ENCODE results near the gene HDAC9. TPM values are rescaled to one million over a fixed set of nuclear protein-coding genes. Genes with fewer than 3 reads are reported as not detected.

The HDAC9 gene
- polyA plus RNA-seq, 1 of the 3 experiments (the other 2 are of a cell fraction) = 11.6 TPM

- peaks cover 15% of the 10 kb centered on the region for H3F3A ChIP-seq (replicated peaks; ENCODE audit: insufficient read depth)
- H3K79me2 ChIP-seq (ENCODE audit: insufficient read depth) = peaks cover 47% of the 10 kb centered on the region
- POLR2A ChIA-PET = no interaction called here
- TF ChIP-seq RCOR1 (IDR thresholded peaks at IDR 0.05; ENCODE audit: low read length) (no peak), FOXJ3 (CRISPR knock-in tag; IDR thresholded peaks at IDR 0.05) (no peak), ELF1 (IDR thresholded peaks at IDR 0.05) (no peak), RAD21 (IDR thresholded peaks at IDR 0.05; ENCODE audit: low read length) (no peak), MXI1 (IDR thresholded peaks at IDR 0.05; ENCODE audit: low read depth, low read length) (no peak), POLR2AphosphoS5 (IDR thresholded peaks at IDR 0.05; ENCODE audit: low read depth, low read length) (no peak), CTCF (IDR thresholded peaks at IDR 0.05) (no peak), EZH2phosphoT487 (IDR thresholded peaks at IDR 0.05; ENCODE audit: borderline replicate concordance, low read depth) (no peak), TCF12 (IDR thresholded peaks at IDR 0.05) (no peak)
- H3K9me2 ChIP-seq = no peaks in the 10 kb centered on the region
- H3K4me1 ChIP-seq (ENCODE audit: control insufficient read depth in 1 of 2, insufficient read depth in 2 of 2, low read depth in 1 of 2, low read length in 1 of 2) = peaks cover 7 to 23% of the 10 kb centered on the region in 2 experiments
- H3K9me3 ChIP-seq = no peaks in the 10 kb centered on the region
- WGBS (ENCODE audit: low lambda C conversion rate) = 93% methylated on average over 3 of the region's 3 CpGs
- no peak overlapping the region for H3K27ac ChIP-seq (ENCODE audit: low read depth in 2 of 2, low read length in 1 of 2)
- CTCF ChIA-PET = interaction anchor here (1.0 to 1.3 kb wide), 3 partner anchors 10 to 194 kb away, joined by 4 read pairs; no protein-coding TSS in a partner anchor
- H3K4me2 ChIP-seq = no peak overlapping the region
- no peak overlapping the region for H2AFZ ChIP-seq (ENCODE audit: low read depth)
- H4K20me1 ChIP-seq (ENCODE audit: insufficient read depth) = no peaks in the 10 kb centered on the region
- no peak for DNase-seq
- H3K27me3 ChIP-seq (ENCODE audit: insufficient read depth) = no peaks in the 10 kb centered on the region
- no peak overlapping the region for H3K4me3 ChIP-seq (ENCODE audit: low read depth in 2 of 2, low read length in 1 of 2)
- peaks cover 25 to 60% of the 10 kb centered on the region in 2 experiments for H3K36me3 ChIP-seq (replicated peaks in 1 of 2; ENCODE audit: control insufficient read depth in 1 of 2, insufficient read depth in 2 of 2, low read length in 1 of 2)
- no peak overlapping the region for H3K9ac ChIP-seq
Measured at GRCh38 chr7:18546576-18546975, 51.0 kb downstream of the HDAC9 start.

GRCh38 chr7:18547509-18548187, 52.1 kb downstream of the HDAC9 start:
- POLR2A ChIA-PET = no interaction called here
- CTCF ChIA-PET = interaction anchor here (1.1 kb wide), 1 partner anchor 191 kb away, joined by 4 read pairs; no protein-coding TSS in a partner anchor
- WGBS (ENCODE audit: low lambda C conversion rate) = 96% methylated on average over 4 of the region's 4 CpGs
- no peak for TF ChIP-seq POLR2AphosphoS5 (IDR thresholded peaks at IDR 0.05; ENCODE audit: low read depth, low read length)
- TF ChIP-seq RXRA (IDR thresholded peaks at IDR 0.05; ENCODE audit: borderline replicate concordance, low read depth) = no peak
- no peak for TF ChIP-seq RCOR1 (IDR thresholded peaks at IDR 0.05; ENCODE audit: low read length)
- no peak for TF ChIP-seq MXI1 (IDR thresholded peaks at IDR 0.05; ENCODE audit: low read depth, low read length)
- TF ChIP-seq SMC3 (IDR thresholded peaks at IDR 0.05; ENCODE audit: low read depth, low read length) = no peak
- no peak for TF ChIP-seq YY1 (IDR thresholded peaks at IDR 0.05; ENCODE audit: low read depth)
- no peak for TF ChIP-seq ZBTB33 (IDR thresholded peaks at IDR 0.05; ENCODE audit: borderline replicate concordance, low read depth)
- TF ChIP-seq RFX5 (IDR thresholded peaks at IDR 0.05; ENCODE audit: low read length) = no peak
- TF ChIP-seq EZH2phosphoT487 (IDR thresholded peaks at IDR 0.05; ENCODE audit: borderline replicate concordance, low read depth) = no peak
- no peak for TF ChIP-seq USF1 (IDR thresholded peaks at IDR 0.05; ENCODE audit: borderline replicate concordance, low read depth)
- no peak for TF ChIP-seq JUND (IDR thresholded peaks at IDR 0.05)
- no peak for TF ChIP-seq TAF1 (IDR thresholded peaks at IDR 0.05; ENCODE audit: borderline replicate concordance, low read depth, low read length)
- TF ChIP-seq RAD21 (IDR thresholded peaks at IDR 0.05; ENCODE audit: low read length) = no peak
- TF ChIP-seq REST (IDR thresholded peaks at IDR 0.05; ENCODE audit: low read depth, low read length) = no peak
- TF ChIP-seq SIN3A (IDR thresholded peaks at IDR 0.05; ENCODE audit: borderline replicate concordance, low read depth, low read length) = no peak

More at GRCh38 chr7:18547509-18548187, 52.1 kb downstream of the HDAC9 start:
- Histone ChIP-seq H3K4me1 (ENCODE audit: control insufficient read depth in 1 of 2, insufficient read depth in 2 of 2, low read depth in 1 of 2, low read length in 1 of 2) (peaks cover 10 to 23% of the 10 kb centered on the region in 2 experiments; a peak in 2 of 4 replicates), H3K79me2 (ENCODE audit: insufficient read depth) (peaks cover 42% of the 10 kb centered on the region), H3K27me3 (ENCODE audit: insufficient read depth) (no peaks in the 10 kb centered on the region), H3K36me3 (replicated peaks in 1 of 2; ENCODE audit: control insufficient read depth in 1 of 2, insufficient read depth in 2 of 2, low read length in 1 of 2) (peaks cover 25 to 60% of the 10 kb centered on the region in 2 experiments), H3K9me3 (no peaks in the 10 kb centered on the region), H3K9ac (no peak overlapping the region), H4K20me1 (ENCODE audit: insufficient read depth) (no peaks in the 10 kb centered on the region), H3K27ac (ENCODE audit: low read depth in 2 of 2, low read length in 1 of 2) (no peak overlapping the region), H3F3A (replicated peaks; ENCODE audit: insufficient read depth) (peaks cover 14% of the 10 kb centered on the region), H3K4me3 (ENCODE audit: low read depth in 2 of 2, low read length in 1 of 2) (no peak overlapping the region), H3K4me2 (no peak overlapping the region), H3K9me2 (no peaks in the 10 kb centered on the region), H2AFZ (ENCODE audit: low read depth) (no peak overlapping the region)
- DNase-seq = no peak

Measured in SK-N-SH (cell line).